Esophagus squamous epithelium (tissue), 5 donors: ENCODE measurements around the gene PTAR1. TPM values are rescaled to one million over a fixed set of nuclear protein-coding genes. Genes with fewer than 3 reads are reported as not detected.

Experiments
- DNase-seq: peaks from one replicate; lab custom pipeline; 2025; lab: John Stamatoyannopoulos, UW
- H3K27ac ChIP-seq, 4 donors: fragments of 200-600 bp; sonication (generic); one replicate each; pipeline ENCODE4 v1.5.1; 2016 to 2019; ENCODE audit warnings: mild to moderate bottlenecking in 1 of 4
- H3K27me3 ChIP-seq, 4 donors: fragments of 200-600 bp; sonication (generic); 1 replicate in 3 of 4; 2 replicates in 1 of 4; pipeline versions ENCODE4 v1.5.1 to v1.6.0; 2017 to 2021; ENCODE audit warnings: antibody characterized with exemption in 1 of 4
- H3K36me3 ChIP-seq, 3 donors: fragments of 200-600 bp; sonication (generic); one replicate each; pipeline ENCODE4 v1.5.1; 2016 to 2019
- H3K4me1 ChIP-seq, 3 donors: fragments of 200-600 bp; sonication (generic); one replicate each; pipeline ENCODE4 v1.5.1; 2017 to 2019
- H3K4me3 ChIP-seq, 4 donors: fragments of 200-600 bp; sonication (generic); 1 replicate in 3 of 4; 2 replicates in 1 of 4; pipeline ENCODE4 v1.5.1; 2016 to 2019; ENCODE audit warnings: mild to moderate bottlenecking in 2 of 4, moderate library complexity in 1 of 4
- H3K9me3 ChIP-seq, 3 donors: fragments of 200-600 bp; sonication (generic); one replicate each; pipeline ENCODE4 v1.5.1; 2016 to 2019
- CTCF ChIP-seq, 6 experiments: fragments of 450-650 bp in 4 of 6; fragments of 200-600 bp in 2 of 6; sonication (generic) in 2 of 6; IDR thresholded peaks; one replicate each; pipeline ENCODE4 v1.5.1; 2016 to 2019; ENCODE audit warnings: antibody characterized with exemption in 6 of 6, mild to moderate bottlenecking in 4 of 6, moderate library complexity in 4 of 6
- POLR2A ChIP-seq, 4 donors: fragments of 450-650 bp; IDR thresholded peaks; one replicate each; pipeline ENCODE4 v1.6.1; 2017; ENCODE audit warnings: antibody characterized with exemption in 4 of 4, mild to moderate bottlenecking in 4 of 4, moderate library complexity in 3 of 4
- WGBS, 2 donors: methylation state at CpG; one replicate each; pipeline ENCODE4 v1.1.5; 2018; 5-methylcytosine and 5-hydroxymethylcytosine counted together
- intact Hi-C: fragments of 100-400 bp; cut with DNase I; formaldehyde crosslinking; loops from one replicate; pipeline ENCODE4 v1.15.0; 2022
- total RNA-seq, 4 donors: library from RNA; depleted of rRNA; stranded (reverse); fragments of >200 nt; gene quantifications; one replicate each; pipeline ENCODE4 v1.1.0, GENCODE V29; 2016
- donor health status: DM: yes; HTN: yes; CAD: no.

The PTAR1 gene
- total RNA-seq, 4 donors from 2014 or later = 19.8 to 68.3 (median 33.8) TPM

GRCh38 chr9:69760278-69760610 is 433 bp upstream of the PTAR1 start:
- 10 to 27% methylated on average over 3 to 7 of the region's 7 CpGs for WGBS, 2 donors
- intact Hi-C loops = no loop called here
- no peaks in the 10 kb centered on the region for H3K27me3 ChIP-seq
- no peak for DNase-seq
- peak overlapping the region; percentile 89 to 99 (median 93) for H3K27ac ChIP-seq
- peak in 1 of 6 experiments; percentile 2 for TF ChIP-seq CTCF (IDR thresholded peaks at IDR 0.05)
- TF ChIP-seq POLR2A (IDR thresholded peaks at IDR 0.05) = no peak
- peaks cover 0 to 37% (median 9%) of the 10 kb centered on the region in 3 donors for H3K4me1 ChIP-seq
- no peaks in the 10 kb centered on the region for H3K9me3 ChIP-seq
- peak overlapping the region; percentile 62 to 99 (median 78) for H3K4me3 ChIP-seq
- H3K36me3 ChIP-seq = no peaks in the 10 kb centered on the region

- intact Hi-C loops = no loop called here
- peaks cover 0 to 37% (median 9%) of the 10 kb centered on the region in 3 donors for H3K4me1 ChIP-seq
- WGBS, 2 donors = 1% methylated on average over 5 of the region's 5 CpGs
- DNase-seq = no peak
- no peak for TF ChIP-seq CTCF (IDR thresholded peaks at IDR 0.05)
- no peak for TF ChIP-seq POLR2A (IDR thresholded peaks at IDR 0.05)
- H3K27me3 ChIP-seq = no peaks in the 10 kb centered on the region
- H3K27ac ChIP-seq = peak overlapping the region; percentile 89 to 99 (median 93)
- H3K4me3 ChIP-seq = peak overlapping the region; percentile 62 to 99 (median 78)
- no peaks in the 10 kb centered on the region for H3K36me3 ChIP-seq
- H3K9me3 ChIP-seq = no peaks in the 10 kb centered on the region
Observed at GRCh38 chr9:69759021-69759420, 790 bp downstream of the PTAR1 start.

GRCh38 chr9:69757996-69758675 is 1.7 kb downstream of the PTAR1 start:
- WGBS, 2 donors = 44 to 54% methylated on average over 6 of the region's 6 CpGs
- intact Hi-C loops = no loop called here
- H3K27ac ChIP-seq = peak overlapping the region in 1 of 4 donors; percentile 89

GRCh38 chr9:69755205-69755604 is 4.6 kb downstream of the PTAR1 start:
- Histone ChIP-seq H3K9me3 (no peaks in the 10 kb centered on the region), H3K27me3 (no peaks in the 10 kb centered on the region), H3K4me3 (no peak overlapping the region), H3K36me3 (peaks cover 0 to 1% (median 0%) of the 10 kb centered on the region in 3 donors), H3K27ac (no peak overlapping the region), H3K4me1 (peaks cover 0 to 49% (median 9%) of the 10 kb centered on the region in 3 donors)
- no peak for TF ChIP-seq CTCF (IDR thresholded peaks at IDR 0.05)
- no peak for TF ChIP-seq POLR2A (IDR thresholded peaks at IDR 0.05)
- intact Hi-C loops = no loop called here
- DNase-seq = no peak
- WGBS, 2 donors = 81 to 94% methylated on average over 2 of the region's 2 CpGs

More at GRCh38 chr9:69757996-69758675, 1.7 kb downstream of the PTAR1 start:
- DNase-seq = no peak
- no peaks in the 10 kb centered on the region for H3K27me3 ChIP-seq
- peaks cover 0 to 37% (median 9%) of the 10 kb centered on the region in 3 donors for H3K4me1 ChIP-seq
- TF ChIP-seq POLR2A (IDR thresholded peaks at IDR 0.05) (no peak), CTCF (IDR thresholded peaks at IDR 0.05) (no peak)
- H3K36me3 ChIP-seq = no peaks in the 10 kb centered on the region
- H3K9me3 ChIP-seq = no peaks in the 10 kb centered on the region
- H3K4me3 ChIP-seq = peak overlapping the region in 3 of 4 donors; percentile 43 to 80 (median 75)

- TF ChIP-seq POLR2A (IDR thresholded peaks at IDR 0.05) (no peak), CTCF (IDR thresholded peaks at IDR 0.05) (no peak)
- DNase-seq = no peak
- Histone ChIP-seq H3K4me3 (no peak overlapping the region), H3K27me3 (no peaks in the 10 kb centered on the region), H3K9me3 (no peaks in the 10 kb centered on the region), H3K27ac (no peak overlapping the region), H3K36me3 (peaks cover 0 to 15% (median 0%) of the 10 kb centered on the region in 3 donors), H3K4me1 (peaks cover 0 to 49% (median 9%) of the 10 kb centered on the region in 3 donors)
- intact Hi-C loops = no loop called here
- WGBS, 2 donors = 84 to 93% methylated on average over 3 of the region's 3 CpGs
Observed at GRCh38 chr9:69753830-69754229, 6.0 kb downstream of the PTAR1 start.
